GM19035 (cell line): ENCODE measurements around the gene C17orf113.

ENCODE experiments used
- ATAC-seq: cut with Tn5 transposase; IDR thresholded peaks from one replicate; pipeline ENCODE4 v1.9.1; 2021; ENCODE audit not compliant: unreplicated experiment

The C17orf113 gene

GRCh38 chr17:42072323-42073187 lies 22.2 kb upstream of the C17orf113 start:
- no peak for ATAC-seq

GRCh38 chr17:42071810-42072209 lies 21.4 kb upstream of the C17orf113 start:
- ATAC-seq, result no peak

GRCh38 chr17:42068979-42069378 lies 18.6 kb upstream of the C17orf113 start:
- no peak for ATAC-seq

DNA sequence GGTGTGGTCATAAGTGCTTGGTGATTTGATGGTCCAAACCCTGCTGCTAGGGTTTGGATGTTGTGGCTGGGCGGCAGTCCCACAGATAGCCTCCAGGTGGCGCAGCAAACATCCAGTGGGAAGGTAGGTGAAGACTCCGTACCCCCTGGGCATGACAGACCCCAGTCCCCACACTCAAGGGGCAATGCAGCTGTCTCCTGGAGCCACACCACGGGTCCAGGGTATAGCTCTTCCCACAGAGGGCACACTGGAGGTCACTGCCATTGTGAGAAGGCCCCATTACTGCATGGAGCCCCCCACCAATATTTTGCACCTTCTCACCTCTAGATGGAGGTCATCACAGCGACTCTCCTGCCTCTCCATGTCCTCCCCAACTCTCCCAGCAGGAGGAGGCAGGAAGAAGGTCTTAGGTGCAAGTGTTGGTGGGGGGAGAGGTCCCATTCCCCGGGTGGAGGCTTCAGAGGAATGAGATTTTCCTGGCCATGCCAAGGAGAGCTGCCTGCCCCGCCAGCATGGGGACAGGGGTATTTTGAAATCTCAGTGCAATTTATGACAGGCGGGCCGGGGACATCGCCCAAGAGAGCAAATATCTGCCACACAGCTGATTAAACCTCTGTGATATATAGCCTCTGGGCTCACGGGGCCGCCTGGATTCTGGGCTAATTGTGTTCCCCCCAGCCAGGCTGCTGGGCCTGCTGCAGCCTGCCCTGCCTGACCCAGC lies 17.1 kb upstream of the C17orf113 start:
- no peak for ATAC-seq

- ATAC-seq, result no peak
Observed at GRCh38 chr17:42065201-42065600, 14.8 kb upstream of the C17orf113 start.

DNA sequence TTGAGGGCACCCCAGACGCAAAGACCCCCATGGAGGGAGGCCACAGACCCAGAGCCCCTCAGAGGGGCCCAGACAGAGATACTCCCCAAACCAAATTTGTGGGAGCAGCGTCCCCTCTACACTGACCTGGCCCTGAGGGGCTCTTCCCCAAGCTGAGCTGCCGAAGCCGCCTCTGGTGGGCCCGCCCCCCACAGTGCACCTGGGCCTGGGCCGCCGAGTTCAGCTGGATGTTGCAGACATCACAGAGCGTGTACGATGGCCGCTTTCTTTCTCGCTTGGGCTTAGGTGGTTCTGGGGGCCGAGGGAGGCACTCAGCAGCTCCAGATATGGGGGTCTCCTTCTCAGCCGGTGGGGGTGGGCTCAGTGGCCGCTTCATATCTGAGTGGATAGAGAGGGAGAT lies 12.3 kb upstream of the C17orf113 start:
- no peak for ATAC-seq

DNA sequence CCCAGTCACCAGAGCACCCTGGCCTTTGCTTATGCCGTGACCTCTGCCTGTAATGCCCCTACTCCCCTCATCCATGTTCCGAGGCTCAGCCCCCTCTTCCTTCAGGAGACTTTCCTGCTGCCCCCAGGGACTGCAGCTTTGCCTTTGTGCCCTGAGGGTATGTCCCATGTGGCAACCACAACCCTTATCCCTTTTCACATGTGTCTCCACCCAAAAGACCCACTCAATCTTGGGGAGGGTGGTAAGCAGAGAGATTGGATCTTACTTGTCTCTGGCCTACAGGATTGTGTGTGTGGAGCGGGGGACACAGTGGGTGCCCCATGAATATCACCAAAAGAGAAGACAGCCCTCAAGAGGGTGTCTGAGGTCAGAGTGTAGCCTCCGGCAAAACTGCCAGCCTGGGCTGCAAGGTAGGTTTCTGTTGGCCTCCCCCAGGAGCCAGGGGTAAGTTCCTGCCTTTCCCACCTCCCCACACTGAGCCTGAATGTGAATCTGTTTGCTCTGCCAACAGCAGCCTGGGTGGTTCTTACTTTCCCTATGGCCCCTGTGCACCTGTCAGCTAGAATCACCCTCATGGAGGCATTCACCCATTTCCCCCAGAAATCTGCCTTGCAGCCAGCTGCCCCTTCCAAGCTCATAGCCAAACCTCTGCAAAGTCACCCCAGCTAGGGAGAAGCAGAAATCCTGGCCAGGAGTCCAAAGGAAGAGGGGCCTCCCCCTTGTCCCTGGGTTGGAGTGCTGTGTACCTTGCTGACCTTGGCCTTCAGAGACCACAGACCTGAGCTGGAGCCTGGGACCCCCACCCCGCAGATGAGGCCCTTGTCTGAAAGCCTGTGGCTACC lies 11.5 kb upstream of the C17orf113 start:
- no peak for ATAC-seq

- no peak for ATAC-seq
Observed at GRCh38 chr17:42060231-42060630, 9.8 kb upstream of the C17orf113 start.

GRCh38 chr17:42059815-42060214 lies 9.4 kb upstream of the C17orf113 start:
- ATAC-seq, result no peak

- ATAC-seq, result no peak
Observed at GRCh38 chr17:42058063-42058462, 7.7 kb upstream of the C17orf113 start.

- no peak for ATAC-seq
Observed at GRCh38 chr17:42056635-42057034, 6.2 kb upstream of the C17orf113 start.

GRCh38 chr17:42055496-42055895 lies 5.1 kb upstream of the C17orf113 start:
- ATAC-seq, result no peak

- no peak for ATAC-seq
Observed at GRCh38 chr17:42055027-42055426, 4.6 kb upstream of the C17orf113 start.

GRCh38 chr17:42053731-42054500 lies 3.5 kb upstream of the C17orf113 start:
- ATAC-seq, result no peak

- no peak for ATAC-seq
Observed at GRCh38 chr17:42052346-42052877, 2.0 kb upstream of the C17orf113 start.

DNA sequence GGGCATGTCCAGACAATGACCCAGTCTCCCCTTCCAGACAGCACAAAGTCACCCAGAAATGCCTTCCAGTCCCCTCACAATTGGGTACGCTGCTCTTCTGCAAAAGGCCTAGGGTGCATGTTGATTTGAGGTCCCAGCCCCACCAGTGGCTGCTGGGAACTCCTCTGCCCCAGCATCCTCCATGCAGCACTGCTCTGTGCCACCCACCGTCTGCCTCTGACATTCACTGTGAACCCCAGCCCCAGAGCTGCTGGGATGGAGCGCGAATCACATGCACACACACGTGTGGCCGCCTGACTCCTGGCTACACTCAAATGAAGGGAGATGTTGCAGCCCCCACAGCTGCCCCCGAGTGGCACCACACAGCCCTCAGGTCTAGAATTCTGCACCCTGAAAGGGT lies 1.2 kb upstream of the C17orf113 start:
- ATAC-seq, result no peak

DNA sequence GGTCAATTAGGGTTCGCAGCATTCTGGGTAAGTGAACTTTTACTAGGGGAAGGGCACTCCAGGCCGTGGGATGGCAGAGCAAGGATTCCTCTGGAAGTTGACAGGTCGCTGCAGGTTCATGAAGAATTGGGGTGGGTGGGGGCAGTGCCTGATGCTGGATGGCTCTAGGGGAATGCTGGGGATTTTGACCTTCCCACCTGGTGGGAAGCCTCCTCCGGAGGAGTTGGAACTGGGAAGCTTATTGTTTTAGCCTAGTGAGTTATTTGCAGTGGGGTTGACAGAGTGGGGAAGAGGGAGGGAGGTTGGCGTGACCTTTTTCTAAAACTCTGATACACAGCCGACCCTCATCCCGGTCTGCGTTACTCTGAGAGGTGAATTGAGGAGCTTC lies 606 bp upstream of the C17orf113 start:
- ATAC-seq, result no peak

GRCh38 chr17:42049834-42050392 lies 488 bp downstream of the C17orf113 start:
- no peak for ATAC-seq

DNA sequence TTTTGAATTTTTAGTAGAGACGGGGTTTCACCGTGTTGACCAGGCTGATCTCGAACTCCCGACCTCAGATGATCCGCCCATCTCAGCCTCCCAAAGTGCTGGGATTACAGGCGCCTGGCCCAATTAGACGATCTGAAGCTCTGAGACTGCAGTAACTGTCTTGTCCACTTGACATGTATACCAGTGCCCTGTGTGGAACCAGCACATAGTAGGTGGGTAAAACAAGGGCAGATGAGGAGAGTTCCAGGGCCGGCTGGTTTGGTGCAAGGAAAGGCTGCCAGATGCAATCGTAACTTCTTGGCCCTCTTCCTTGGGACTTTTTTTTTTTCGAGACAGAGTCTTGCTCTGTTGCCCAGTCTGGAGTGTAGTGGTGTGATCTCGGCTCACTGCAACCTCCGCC lies 3.1 kb downstream of the C17orf113 start:
- ATAC-seq, result no peak

DNA sequence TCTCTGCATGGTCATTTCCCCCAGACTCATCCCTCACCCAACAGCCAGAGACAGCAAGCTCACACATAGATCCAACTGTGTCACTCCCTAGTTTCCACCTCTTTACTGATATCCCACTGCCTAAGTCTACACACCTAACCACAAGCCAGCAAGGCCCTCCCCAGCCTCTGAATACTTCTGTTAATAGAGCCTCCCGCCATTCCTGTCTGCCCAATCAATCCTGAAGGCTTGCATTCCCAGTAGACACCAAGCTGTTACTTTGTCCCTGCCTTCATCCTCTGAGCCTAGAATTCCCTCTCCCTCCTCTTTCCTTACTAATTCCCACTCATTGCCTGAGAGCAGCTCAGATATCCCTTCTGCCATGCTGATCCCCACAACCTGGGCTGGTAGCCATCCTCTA lies 4.7 kb downstream of the C17orf113 start:
- ATAC-seq, result no peak
